Epithelial cell of esophagus (primary cell): Measurements from ENCODE around the gene COX17.
A peak's percentile ranks its signal among the peaks of the same experiment; 100 is the strongest.

Experiments
- DNase-seq: peaks from one replicate; pipeline ENCODE4 v3.0.0; 2010; ENCODE audit warnings: low read depth
- H3K4me3 ChIP-seq: 2 replicates; pipeline ENCODE4 v1.5.1; 2011; ENCODE audit warnings: mild to moderate bottlenecking, low read length, control low read depth
- CTCF ChIP-seq: IDR thresholded peaks from 2 replicates; pipeline ENCODE4 v1.5.1; 2011; ENCODE audit warnings: low read depth, mild to moderate bottlenecking, low read length, control low read depth, inconsistent platforms; ENCODE audit not compliant: insufficient read depth; ENCODE audit errors: missing control alignments

COX17 gene

GRCh38 chr3:119675188-119675874, 1.9 kb downstream of the COX17 start:
- no peak overlapping the region for H3K4me3 ChIP-seq
- no peak for TF ChIP-seq CTCF
- DNase-seq: no peak

DNA sequence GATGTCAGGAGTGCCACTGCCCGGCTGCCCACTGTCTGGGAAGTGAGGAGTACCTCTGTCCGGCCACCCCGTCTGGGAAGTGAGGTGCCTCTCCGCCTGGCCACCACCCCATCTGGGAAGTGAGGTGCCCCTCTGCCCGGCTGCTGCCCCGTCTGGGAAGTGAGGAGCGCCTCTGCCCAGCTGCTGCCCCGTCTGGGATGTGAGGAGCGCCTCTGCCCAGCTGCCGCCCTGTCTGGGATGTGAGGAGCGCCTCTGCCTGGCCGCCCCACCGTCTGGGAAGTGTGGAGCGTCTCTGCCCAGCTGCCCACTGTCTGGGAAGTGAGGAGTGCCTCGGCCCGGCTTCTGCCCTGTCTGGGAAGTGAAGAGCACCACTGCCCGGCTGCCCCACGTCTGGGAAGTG, 3.3 kb downstream of the COX17 start:
- no peak for DNase-seq
- H3K4me3 ChIP-seq: no peak overlapping the region
- TF ChIP-seq CTCF: no peak

- no peak for DNase-seq
- no peak overlapping the region for H3K4me3 ChIP-seq
- TF ChIP-seq CTCF: no peak
Observed at GRCh38 chr3:119672776-119673175, 4.4 kb downstream of the COX17 start.

DNA sequence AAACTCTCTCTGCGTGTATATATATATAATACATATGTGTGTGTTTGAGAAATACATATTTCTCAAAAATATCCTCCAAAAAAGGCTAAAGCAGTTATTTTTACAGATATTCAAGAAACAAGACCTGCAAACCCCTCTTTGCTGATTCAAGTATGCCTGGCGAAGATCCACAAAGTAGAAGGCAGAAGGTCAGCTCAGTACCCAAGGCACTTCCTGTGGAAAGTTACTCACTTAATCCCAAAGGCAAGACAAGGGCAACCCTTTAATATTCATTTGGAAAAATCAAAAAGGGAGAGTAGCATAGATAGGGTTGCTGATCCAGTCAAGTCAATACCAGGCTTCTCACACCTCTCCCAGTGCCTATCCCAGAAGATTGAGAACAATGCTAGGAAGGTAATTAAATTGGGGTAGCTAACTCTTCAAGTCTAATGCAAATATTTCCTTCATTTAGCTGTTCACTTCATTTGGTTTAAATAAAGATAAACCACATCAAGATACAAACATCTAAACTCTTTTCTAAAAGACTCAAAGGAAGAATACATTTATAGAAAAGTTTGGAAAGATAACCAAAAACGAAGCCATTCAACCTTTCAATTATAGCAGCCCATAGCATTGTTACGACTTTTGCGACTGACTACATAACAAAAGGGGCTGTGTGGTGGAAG, 7.2 kb downstream of the COX17 start:
- no peak for TF ChIP-seq CTCF
- no peak for DNase-seq
- H3K4me3 ChIP-seq: no peak overlapping the region

DNA sequence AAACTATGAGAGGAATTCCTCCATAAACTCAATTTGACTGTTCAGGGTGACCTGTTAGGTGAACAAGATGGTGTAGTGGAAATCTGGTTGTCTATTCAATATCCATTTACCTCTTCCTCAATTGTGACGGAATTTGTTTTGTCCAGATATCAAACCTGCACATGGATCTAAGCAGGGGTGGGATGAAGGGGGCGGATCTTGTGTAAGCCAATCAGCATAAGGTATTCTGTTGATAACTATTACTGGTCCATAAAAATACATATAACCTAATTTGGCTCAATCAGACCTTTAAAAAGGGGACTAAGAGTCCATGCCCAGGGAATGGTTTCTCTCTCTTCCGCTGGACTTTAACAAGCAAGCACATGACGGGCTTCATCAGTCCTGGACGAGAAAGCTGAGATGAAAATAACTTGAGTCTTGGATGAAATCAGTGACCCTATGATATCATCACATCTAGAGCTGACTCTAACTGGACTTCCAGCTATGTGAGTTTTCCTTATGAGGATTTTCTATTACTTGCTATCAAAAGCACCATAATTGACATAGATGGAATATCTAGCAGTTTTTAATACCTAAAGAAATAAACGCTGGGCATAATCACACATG, 11.1 kb downstream of the COX17 start:
- no peak overlapping the region for H3K4me3 ChIP-seq
- no peak for TF ChIP-seq CTCF
- DNase-seq: no peak

- no peak for TF ChIP-seq CTCF
- H3K4me3 ChIP-seq: no peak overlapping the region
- peak; percentile 74 for DNase-seq
Observed at GRCh38 chr3:119664850-119665379, 12.3 kb downstream of the COX17 start.

- no peak overlapping the region for H3K4me3 ChIP-seq
- DNase-seq: peak; percentile 58
- no peak for TF ChIP-seq CTCF
Observed at GRCh38 chr3:119664370-119664769, 12.8 kb downstream of the COX17 start.
